H9 (cell line): ENCODE measurements around the gene CPB1. TPM values are rescaled to one million over a fixed set of nuclear protein-coding genes. Genes with fewer than 3 reads are reported as not detected.

Experiments used
- DNase-seq: peaks from one replicate; pipeline ENCODE4 v3.0.0-alpha.2; 2017
- H2AFZ ChIP-seq: one replicate; pipeline ENCODE4 v1.6.1; 2013; ENCODE audit warnings: mild to moderate bottlenecking, low read length, control low read depth, moderate library complexity
- H2AK5ac ChIP-seq: 2 replicates; pipeline ENCODE4 v1.6.1; 2013; ENCODE audit warnings: low read length, control low read depth, mixed read lengths; ENCODE audit not compliant: insufficient read length
- H2BK120ac ChIP-seq: one replicate; pipeline ENCODE4 v1.6.1; 2013; ENCODE audit warnings: low read depth, mild to moderate bottlenecking, low read length, control low read depth, inconsistent platforms; ENCODE audit not compliant: poor library complexity, severe bottlenecking
- H2BK12ac ChIP-seq: 2 replicates; pipeline ENCODE4 v1.6.1; 2013; ENCODE audit warnings: low read length, control low read depth, mixed read lengths, low read depth; ENCODE audit not compliant: insufficient read length
- H2BK15ac ChIP-seq: 2 replicates; pipeline ENCODE4 v1.6.1; 2013; ENCODE audit warnings: low read depth, low read length, control low read depth
- H2BK20ac ChIP-seq: one replicate; pipeline ENCODE4 v1.6.1; 2013; ENCODE audit warnings: low read depth, mild to moderate bottlenecking, low read length, control low read depth, inconsistent platforms; ENCODE audit not compliant: poor library complexity, severe bottlenecking
- H2BK5ac ChIP-seq: 2 replicates; pipeline ENCODE4 v1.6.1; 2013; ENCODE audit warnings: low read length, control low read depth, mixed read lengths; ENCODE audit not compliant: insufficient read length
- H3K14ac ChIP-seq: 2 replicates; pipeline ENCODE4 v1.6.1; 2013; ENCODE audit warnings: low read length, control low read depth; ENCODE audit not compliant: insufficient read depth
- H3K18ac ChIP-seq: 2 replicates; pipeline ENCODE4 v1.6.1; 2013; ENCODE audit warnings: low read depth, mild to moderate bottlenecking, mixed read lengths, low read length, control low read depth; ENCODE audit not compliant: insufficient read length
- H3K23ac ChIP-seq: 2 replicates; pipeline ENCODE4 v1.6.1; 2013; ENCODE audit warnings: low read length, control low read depth, mixed read lengths, low read depth; ENCODE audit not compliant: insufficient read length
- H3K23me2 ChIP-seq: 2 replicates; pipeline ENCODE4 v1.6.1; 2013; ENCODE audit warnings: low read depth, mild to moderate bottlenecking, mixed read lengths, low read length, control low read depth; ENCODE audit not compliant: insufficient read length, poor library complexity, severe bottlenecking
- H3K27ac ChIP-seq: 2 replicates; pipeline ENCODE4 v1.5.1; 2013; ENCODE audit warnings: low read length, control low read depth, mixed read lengths, low read depth; ENCODE audit not compliant: insufficient read length
- H3K27me3 ChIP-seq: 2 replicates; pipeline ENCODE4 v1.6.1; 2013; ENCODE audit warnings: low read length, control low read depth, inconsistent platforms; ENCODE audit not compliant: insufficient read depth
- H3K4ac ChIP-seq: 2 replicates; pipeline ENCODE4 v1.6.1; 2013; ENCODE audit warnings: low read depth, mild to moderate bottlenecking, control low read depth, inconsistent platforms, low read length, moderate library complexity
- H3K4me1 ChIP-seq: 2 replicates; pipeline ENCODE4 v1.6.1; 2013; ENCODE audit warnings: low read length, control low read depth, inconsistent platforms; ENCODE audit not compliant: insufficient read depth
- H3K4me2 ChIP-seq: 2 replicates; pipeline ENCODE4 v1.6.1; 2013; ENCODE audit warnings: low read length, control low read depth, mixed read lengths; ENCODE audit not compliant: insufficient read length, insufficient read depth
- H3K56ac ChIP-seq: 2 replicates; pipeline ENCODE4 v1.6.1; 2013; ENCODE audit warnings: low read depth, mild to moderate bottlenecking, mixed read lengths, low read length, control low read depth; ENCODE audit not compliant: insufficient read length
- H3K79me1 ChIP-seq: 2 replicates; pipeline ENCODE4 v1.6.1; 2013; ENCODE audit warnings: low read depth, mild to moderate bottlenecking, moderate library complexity, low read length, control low read depth, inconsistent platforms; ENCODE audit not compliant: insufficient read depth, poor library complexity, severe bottlenecking
- H3K79me2 ChIP-seq: 2 replicates; pipeline ENCODE4 v1.6.1; 2013; ENCODE audit warnings: low read length, control low read depth, inconsistent platforms; ENCODE audit not compliant: insufficient read depth
- H3K9ac ChIP-seq: 2 replicates; pipeline ENCODE4 v1.6.1; 2013; ENCODE audit warnings: low read length, control low read depth, mixed read lengths; ENCODE audit not compliant: insufficient read length; ENCODE audit errors: extremely low read depth
- H3K9me3 ChIP-seq: one replicate; pipeline ENCODE4 v1.6.1; 2013; ENCODE audit warnings: low read depth, low read length, inconsistent platforms; ENCODE audit not compliant: control insufficient read depth
- H3T11ph ChIP-seq: one replicate; pipeline ENCODE4 v1.6.1; 2013; ENCODE audit warnings: mild to moderate bottlenecking, low read length, control low read depth, inconsistent platforms
- H4K20me1 ChIP-seq: one replicate; pipeline ENCODE4 v1.6.1; 2013; ENCODE audit not compliant: control insufficient read depth, insufficient read length, insufficient read depth
- H4K5ac ChIP-seq: 2 replicates; pipeline ENCODE4 v1.6.1; 2013; ENCODE audit warnings: low read depth, mild to moderate bottlenecking, mixed read lengths, low read length, control low read depth; ENCODE audit not compliant: insufficient read length
- H4K8ac ChIP-seq: replicated peaks from 2 replicates; pipeline ENCODE4 v1.6.1; 2013; ENCODE audit warnings: low read length, control low read depth, mixed read lengths, low read depth; ENCODE audit not compliant: insufficient read length
- H4K91ac ChIP-seq: 2 replicates; pipeline ENCODE4 v1.6.1; 2013; ENCODE audit warnings: low read depth, mild to moderate bottlenecking, moderate library complexity, mixed read lengths, low read length, control low read depth; ENCODE audit not compliant: insufficient read length
- H3K27ac Mint-ChIP-seq, 3 experiments: 2 replicates in 2 of 3; 3 replicates in 1 of 3; pipeline ENCODE4 v1.8.0; 2020 to 2021; ENCODE audit warnings: mixed read lengths in 3 of 3, mild to moderate bottlenecking in 1 of 3, moderate library complexity in 1 of 3
- H3K27me3 Mint-ChIP-seq: 2 replicates; pipeline ENCODE4 v1.8.0; 2021; ENCODE audit warnings: low read depth, mild to moderate bottlenecking, moderate library complexity, mixed read lengths
- H3K36me3 Mint-ChIP-seq, 3 experiments: 2 replicates in 2 of 3; 3 replicates in 1 of 3; pipeline ENCODE4 v1.8.0; 2020 to 2021; ENCODE audit warnings: low read depth in 3 of 3, mixed read lengths in 3 of 3; ENCODE audit not compliant: insufficient read depth in 1 of 3
- H3K4me1 Mint-ChIP-seq, 2 experiments: 2 replicates each; pipeline ENCODE4 v1.8.0; 2020; ENCODE audit warnings: mixed read lengths in 2 of 2
- H3K4me3 Mint-ChIP-seq, 2 experiments: 2 replicates in 1 of 2; 3 replicates in 1 of 2; pipeline ENCODE4 v1.8.0; 2020 to 2021; ENCODE audit warnings: mild to moderate bottlenecking in 2 of 2, mixed read lengths in 2 of 2, moderate library complexity in 1 of 2
- H3K9me3 Mint-ChIP-seq, 2 experiments: 2 replicates in 1 of 2; 3 replicates in 1 of 2; pipeline ENCODE4 v1.8.0; 2020; ENCODE audit warnings: mild to moderate bottlenecking in 2 of 2, mixed read lengths in 2 of 2, moderate library complexity in 1 of 2
- CTCF ChIP-seq: fragments of 200-600 bp; sonication (generic); conservative IDR thresholded peaks from 3 replicates; pipeline ENCODE4 v1.8.0; 2021; ENCODE audit warnings: antibody characterized with exemption, mild to moderate bottlenecking
- WGBS: extraction: QIAGEN DNeasy Blood & Tissue Kit; methylation state at CpG from one replicate; pipeline ENCODE4 v1.1.7; 2013; ENCODE audit warnings: missing lambda C conversion rate, low lambda C conversion rate, mixed read lengths; ENCODE audit not compliant: insufficient read length; ENCODE audit errors: extremely low coverage; 5-methylcytosine and 5-hydroxymethylcytosine counted together
- total RNA-seq: library from RNA; stranded (reverse); gene quantifications from 2 replicates; pipeline ENCODE4 v1.2.1, GENCODE V29; 2021

CPB1 gene
- total RNA-seq, 1 experiment from 2014 or later, result not detected

- H3K9me3 ChIP-seq, result no peaks in the 10 kb centered on the region
- H2BK15ac ChIP-seq, result no peak overlapping the region
- Mint-ChIP-seq H3K4me1 (peaks cover 3 to 4% of the 10 kb centered on the region in 2 experiments; a peak in 2 of 4 replicates), H3K27me3 (no peaks in the 10 kb centered on the region; the same call in 1 of the 2 replicates), H3K9me3 (no peaks in the 10 kb centered on the region), H3K27ac (no peak overlapping the region), H3K4me3 (no peak overlapping the region), H3K36me3 (no peaks in the 10 kb centered on the region)
- H3K9ac ChIP-seq, result no peak overlapping the region
- no peaks in the 10 kb centered on the region for H3K27me3 ChIP-seq
- no peak overlapping the region for H3K14ac ChIP-seq
- H3K18ac ChIP-seq, result no peak overlapping the region
- H3K4me2 ChIP-seq, result no peak overlapping the region
- no peaks in the 10 kb centered on the region for H3K23me2 ChIP-seq
- no peak overlapping the region for H4K91ac ChIP-seq
- H3K79me1 ChIP-seq, result no peaks in the 10 kb centered on the region
- H2AFZ ChIP-seq, result no peak overlapping the region
- no peak for TF ChIP-seq CTCF
- H2BK12ac ChIP-seq, result no peak overlapping the region
- H3K79me2 ChIP-seq, result no peaks in the 10 kb centered on the region
- WGBS, result no CpG with 5 or more reads among the region's 4 CpGs
- no peak overlapping the region for H2BK20ac ChIP-seq
- H3K23ac ChIP-seq, result no peak overlapping the region
- H3K56ac ChIP-seq, result no peak overlapping the region
- no peak overlapping the region for H3T11ph ChIP-seq
- no peaks in the 10 kb centered on the region for H3K4me1 ChIP-seq
- H4K5ac ChIP-seq, result no peak overlapping the region
- no peak overlapping the region for H2AK5ac ChIP-seq
- no peak overlapping the region for H2BK5ac ChIP-seq
- no peak overlapping the region for H2BK120ac ChIP-seq
- DNase-seq, result no peak
- H4K20me1 ChIP-seq, result no peaks in the 10 kb centered on the region
- no peak overlapping the region for H3K4ac ChIP-seq
- H4K8ac ChIP-seq, result no peak overlapping the region
- H3K27ac ChIP-seq, result no peak overlapping the region
Measured at GRCh38 chr3:148840451-148840850, 12.8 kb downstream of the CPB1 start.
